G401.6 (cell line): ENCODE data around the gene CPVL.

Source experiments
- FAIRE-seq: peaks from 2 replicates; lab custom pipeline; 2012; peaks lifted over from hg19 to GRCh38; lab: Jason Lieb, UNC

The CPVL gene

DNA sequence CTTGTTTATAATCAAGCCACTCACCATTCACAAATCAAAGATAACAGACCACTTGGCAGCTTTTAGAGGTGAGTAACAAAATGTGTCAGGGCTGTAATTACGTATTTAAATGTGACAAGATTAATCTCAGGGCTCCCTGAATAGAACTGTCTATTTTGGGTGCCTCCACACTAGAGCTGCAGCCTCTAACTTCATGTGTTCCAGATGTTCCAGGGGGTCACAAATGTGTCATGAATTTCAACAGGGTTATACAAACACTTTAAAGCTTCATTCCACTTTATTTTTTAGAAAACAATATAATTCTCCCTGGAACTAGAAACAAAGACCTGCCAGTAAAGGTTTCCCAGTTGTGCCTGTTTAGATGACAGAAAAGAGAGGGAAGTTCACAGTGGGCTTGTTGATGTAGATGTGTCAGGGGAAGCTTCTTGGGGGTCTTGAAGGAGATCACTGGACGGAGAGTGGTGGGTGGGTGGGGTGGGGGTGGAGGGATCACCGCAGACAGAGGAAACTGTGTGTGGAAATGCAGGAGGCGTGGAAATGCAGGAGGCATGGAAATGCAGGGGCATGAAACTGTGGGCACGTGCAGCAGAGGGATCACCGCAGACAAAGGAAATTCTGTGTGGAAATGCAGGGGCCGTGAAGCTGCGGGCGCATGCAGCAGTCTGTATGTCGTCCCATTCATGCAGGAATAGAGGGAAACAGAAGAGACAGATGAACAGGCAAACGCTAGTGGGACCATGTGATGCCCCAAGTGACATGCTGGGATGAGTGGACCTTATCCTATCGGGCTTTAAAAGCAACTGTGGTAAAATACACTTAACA is 146.2 kb downstream of the CPVL start:
- FAIRE-seq: no peak

DNA sequence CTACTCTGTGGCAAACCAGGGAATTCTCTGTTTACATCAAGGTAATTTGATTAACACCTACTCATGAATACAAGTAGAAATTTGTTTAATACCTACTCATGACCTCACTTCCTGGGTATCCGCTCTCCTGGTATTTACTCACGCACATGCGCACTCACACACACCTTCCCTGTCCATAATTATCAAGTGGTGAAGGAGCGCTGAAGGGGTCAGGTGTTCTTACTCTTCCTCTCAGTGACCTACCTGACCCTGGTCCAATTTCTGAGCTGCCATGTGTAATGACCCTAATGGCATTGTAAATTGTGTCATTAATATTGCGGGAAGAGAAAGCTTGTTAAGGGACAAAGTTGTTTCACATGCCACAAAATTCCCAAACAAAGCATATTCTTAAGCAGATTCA is 146.9 kb downstream of the CPVL start:
- FAIRE-seq: no peak

DNA sequence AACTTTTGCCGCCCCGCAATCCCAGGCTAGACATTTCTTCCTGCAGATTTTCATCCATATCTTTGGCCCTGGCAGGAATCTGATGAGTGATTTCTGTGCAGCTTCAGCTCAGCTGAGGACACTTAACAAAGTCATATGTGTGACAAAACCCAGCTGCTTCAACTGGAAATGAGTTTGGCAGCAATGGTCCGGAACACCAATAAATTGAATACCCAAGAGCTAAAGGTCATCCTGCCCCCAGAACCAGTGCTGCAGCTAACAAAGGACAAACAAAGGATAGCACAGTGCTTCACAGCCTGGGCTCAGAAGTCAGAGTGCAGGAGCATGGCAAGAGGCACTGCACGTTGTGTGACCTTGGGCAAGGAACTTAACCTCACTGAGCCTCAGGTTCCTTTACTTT is 148.2 kb downstream of the CPVL start:
- FAIRE-seq: no peak

DNA sequence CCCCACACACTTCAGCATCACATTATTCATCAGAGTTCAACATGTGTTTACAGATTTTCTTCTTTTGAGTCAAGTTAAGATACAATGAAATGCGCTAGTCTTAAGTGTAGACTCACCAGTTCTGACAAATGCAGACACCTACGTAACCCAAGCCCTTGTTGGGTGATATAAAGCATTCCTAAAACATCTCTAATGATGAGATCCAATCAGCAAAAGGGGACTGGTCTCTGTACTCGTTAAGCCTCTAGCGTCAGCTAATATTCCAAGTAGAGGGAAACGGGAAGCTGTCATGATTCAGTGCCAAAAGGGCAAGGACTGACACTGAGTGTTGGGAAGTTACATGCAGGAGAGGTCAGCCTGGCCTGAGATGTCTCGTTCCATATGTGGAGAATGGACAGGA is 149.5 kb downstream of the CPVL start:
- FAIRE-seq: no peak

- FAIRE-seq: no peak
These were observed 153.0 kb downstream of the CPVL start for GRCh38 chr7:28993371-28993770.

- no peak for FAIRE-seq
These were observed 153.5 kb downstream of the CPVL start for GRCh38 chr7:28992798-28993197.

GRCh38 chr7:28990200-28990960 is 156.0 kb downstream of the CPVL start:
- no peak for FAIRE-seq

GRCh38 chr7:28989211-28989980 is 156.9 kb downstream of the CPVL start:
- FAIRE-seq: no peak

DNA sequence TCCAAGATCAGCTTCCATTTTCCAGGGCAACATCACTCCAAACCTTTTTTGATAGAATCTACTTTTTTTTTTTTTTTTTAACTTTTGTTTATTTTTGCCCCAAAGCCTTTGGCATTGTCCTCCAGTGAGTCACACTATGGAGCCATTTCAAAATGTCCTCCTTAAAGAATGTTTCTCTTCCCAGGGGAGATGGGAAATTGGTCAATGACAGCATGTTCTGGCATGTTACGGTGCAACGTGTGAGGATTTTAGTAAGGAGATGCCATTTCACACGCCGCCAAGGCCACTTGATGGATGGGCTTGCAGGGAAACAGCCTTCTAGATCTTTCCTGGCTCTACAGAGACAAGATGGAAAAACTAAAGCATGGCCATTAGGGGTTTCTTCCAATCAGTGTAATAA is 157.5 kb downstream of the CPVL start:
- no peak for FAIRE-seq

GRCh38 chr7:28988091-28988490 is 158.2 kb downstream of the CPVL start:
- no peak for FAIRE-seq

GRCh38 chr7:28986765-28987110 is 159.6 kb downstream of the CPVL start:
- FAIRE-seq: no peak

- FAIRE-seq: no peak
These were observed 160.1 kb downstream of the CPVL start for GRCh38 chr7:28986028-28986764.

GRCh38 chr7:28984631-28985030 is 161.7 kb downstream of the CPVL start:
- no peak for FAIRE-seq

DNA sequence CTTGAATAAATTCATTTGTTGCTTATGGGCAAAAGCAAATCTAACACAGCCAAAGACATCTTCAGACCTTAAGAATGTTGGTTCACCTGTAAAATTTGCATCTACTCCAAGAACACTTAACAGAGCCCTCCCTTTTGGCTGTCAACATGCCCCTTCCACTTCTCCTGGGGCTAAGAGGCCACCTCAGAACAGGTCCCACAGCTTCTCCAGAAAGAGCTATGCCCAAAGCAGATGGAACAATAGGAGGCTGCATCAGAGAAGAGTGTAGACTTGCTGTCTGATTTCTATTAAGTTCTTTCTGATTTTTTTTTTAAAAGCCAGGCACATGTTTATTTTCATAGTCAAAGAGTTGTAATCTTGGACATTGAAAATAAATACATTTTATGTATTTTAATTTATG is 162.1 kb downstream of the CPVL start:
- FAIRE-seq: no peak

DNA sequence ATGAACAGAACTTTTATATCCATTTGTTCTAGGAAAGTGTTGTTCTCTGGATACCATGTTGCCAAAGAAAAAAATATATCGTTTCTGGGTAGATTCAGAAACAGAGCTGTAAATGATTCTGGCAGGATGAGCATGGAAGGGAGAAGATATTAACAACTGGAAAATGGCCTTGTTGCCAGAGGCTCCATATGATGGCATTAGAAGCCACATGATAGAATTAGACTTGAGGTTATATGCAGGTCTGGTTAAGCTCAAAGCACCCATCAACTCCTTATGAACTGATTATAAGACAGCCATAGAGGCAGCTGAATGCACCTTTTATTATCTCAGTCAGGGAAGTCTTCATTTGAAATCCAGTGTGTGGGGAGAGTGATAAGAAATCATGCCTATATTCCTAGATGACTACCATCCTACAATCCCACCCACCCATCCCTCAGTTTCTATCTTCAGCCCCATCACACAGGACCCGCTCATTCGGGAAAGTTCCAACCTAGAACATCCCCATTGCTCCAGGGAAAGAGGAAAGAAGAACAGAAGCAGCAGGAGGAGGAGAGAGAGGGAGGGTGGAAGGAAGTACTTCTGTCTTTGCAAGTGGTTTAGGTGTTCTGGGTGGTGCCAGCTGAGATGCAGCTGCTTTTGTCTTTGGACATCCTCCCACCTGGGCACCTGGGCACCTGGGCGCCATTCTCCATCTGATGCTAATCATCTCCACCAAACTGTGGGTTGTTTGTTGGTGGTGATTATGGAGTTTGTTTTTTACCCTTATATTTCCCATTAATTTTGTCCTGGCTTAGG is 162.7 kb downstream of the CPVL start:
- FAIRE-seq: no peak

- FAIRE-seq: no peak
These were observed 165.2 kb downstream of the CPVL start for GRCh38 chr7:28981161-28981465.

DNA sequence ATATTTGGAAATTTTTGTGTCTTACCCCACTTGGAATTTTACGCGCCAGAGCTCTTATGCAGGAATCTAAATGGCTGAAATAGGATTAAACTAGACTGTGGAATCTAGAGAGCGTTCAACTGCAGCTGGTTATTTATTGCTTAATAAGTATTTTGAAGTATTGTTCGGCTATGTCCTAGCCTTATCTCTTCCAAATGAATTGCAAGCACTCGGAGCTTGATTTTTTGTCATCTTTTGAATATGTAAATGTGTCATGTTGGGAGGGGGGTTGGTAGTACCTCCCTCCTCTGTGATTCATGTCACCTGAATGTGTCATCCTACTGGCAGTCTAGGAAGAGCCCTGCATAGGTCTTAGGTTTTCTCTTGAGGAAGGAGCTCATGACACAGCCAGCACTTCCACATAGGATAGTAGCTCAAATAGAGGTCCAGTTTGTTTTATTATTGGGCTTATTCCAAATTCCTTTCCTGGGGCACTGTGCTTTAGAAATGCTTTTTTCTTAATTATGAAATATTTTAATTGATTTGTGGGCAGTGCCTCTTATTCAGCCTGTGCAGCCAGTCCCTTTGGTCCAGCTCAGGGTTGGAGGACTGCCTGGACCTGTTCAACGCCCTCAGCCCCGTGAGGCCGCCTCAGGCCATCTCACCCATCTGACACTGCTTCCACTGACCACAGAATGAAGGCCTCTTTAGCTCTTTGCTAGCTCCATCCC is 165.7 kb downstream of the CPVL start:
- FAIRE-seq: no peak

GRCh38 chr7:28979776-28980175 is 166.6 kb downstream of the CPVL start:
- FAIRE-seq: no peak

DNA sequence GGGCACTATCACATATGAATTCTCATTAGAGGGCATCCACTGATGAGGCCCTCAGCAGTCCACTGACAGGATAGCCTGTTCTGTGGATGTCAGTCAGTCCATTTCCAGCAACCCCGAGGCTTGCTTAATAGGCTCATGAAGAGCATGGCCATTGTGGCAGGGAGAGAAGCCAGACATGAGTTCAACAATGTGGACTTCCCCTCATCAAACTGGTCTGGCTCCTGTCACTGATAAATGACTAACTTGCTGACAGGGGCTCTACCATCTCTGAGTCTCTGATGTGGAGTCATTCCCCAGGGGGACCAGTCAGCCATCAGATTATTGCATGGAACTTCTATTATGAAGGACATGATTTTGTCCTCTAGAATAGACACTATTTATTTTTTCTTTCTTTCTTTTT is 168.5 kb downstream of the CPVL start:
- no peak for FAIRE-seq

DNA sequence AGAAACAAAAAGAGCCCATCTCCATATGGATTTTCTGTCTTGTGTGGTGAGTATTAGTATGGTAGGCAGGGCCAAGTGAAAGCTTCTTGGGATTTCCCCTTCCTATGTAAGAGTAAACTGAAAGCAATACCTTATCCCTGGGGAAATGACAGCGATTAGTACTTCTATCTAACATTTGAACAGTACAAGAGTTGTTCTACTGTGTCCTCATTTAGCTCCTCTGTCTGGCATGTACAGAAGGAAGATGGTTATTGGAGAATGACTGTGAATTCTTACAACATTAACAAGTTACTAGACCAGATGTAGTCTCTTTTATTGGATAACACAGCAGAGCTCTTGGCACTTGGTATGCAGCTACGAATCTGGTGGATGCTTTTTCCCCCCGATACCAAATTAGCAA is 170.3 kb downstream of the CPVL start:
- no peak for FAIRE-seq

- no peak for FAIRE-seq
These were observed 172.7 kb downstream of the CPVL start for GRCh38 chr7:28973591-28973990.
